ENCODE results near the gene FIBIN.
"Not testable (repeated sequence)": the region's sequence is repeated elsewhere in the genome, so short reads cannot be mapped to it uniquely, and the experiment has no call there.

FIBIN gene

GRCh38 chr11:26993965-26994457 is at the start of gene FIBIN:
TSS of gene FIBIN (plus strand) at chr11:26994112. CDS start at chr11:26994527, 415 bp downstream.
- no peak for DNase-seq

- DNase-seq, result no peak
Observed at GRCh38 chr11:26944866-26945664, 48.8 kb upstream of the FIBIN start.

GRCh38 chr11:26946257-26946716 is 47.6 kb upstream of the FIBIN start:
- no peak for DNase-seq

- DNase-seq, result no peak
Observed at GRCh38 chr11:26947379-26947844, 46.5 kb upstream of the FIBIN start.

GRCh38 chr11:26947904-26948639 is 45.8 kb upstream of the FIBIN start:
- DNase-seq, result no peak

GRCh38 chr11:26948881-26949280 is 45.0 kb upstream of the FIBIN start:
- no peak for DNase-seq

GRCh38 chr11:26949846-26950245 is 44.1 kb upstream of the FIBIN start:
- no peak for DNase-seq

GRCh38 chr11:26950260-26950719 is 43.6 kb upstream of the FIBIN start:
- DNase-seq, result no peak

GRCh38 chr11:26951809-26952515 is 42.0 kb upstream of the FIBIN start:
- DNase-seq, result no peak

- no peak for DNase-seq
Observed at GRCh38 chr11:26953770-26954392, 40.0 kb upstream of the FIBIN start.

GRCh38 chr11:26958005-26958701 is 35.8 kb upstream of the FIBIN start:
- DNase-seq, result no peak

- DNase-seq, result no peak
Observed at GRCh38 chr11:26958702-26959049, 35.2 kb upstream of the FIBIN start.

- no peak for DNase-seq
Observed at GRCh38 chr11:26960281-26960680, 33.6 kb upstream of the FIBIN start.

- no peak for DNase-seq
Observed at GRCh38 chr11:26963764-26964163, 30.1 kb upstream of the FIBIN start.

- no peak for DNase-seq
Observed at GRCh38 chr11:26964339-26964738, 29.6 kb upstream of the FIBIN start.

- not testable (repeated sequence) for DNase-seq
Observed at GRCh38 chr11:26964847-26965485, 28.9 kb upstream of the FIBIN start.

GRCh38 chr11:26971961-26972360 is 22.0 kb upstream of the FIBIN start:
- no peak for DNase-seq

GRCh38 chr11:26974069-26974783 is 19.7 kb upstream of the FIBIN start:
- no peak for DNase-seq

GRCh38 chr11:26974996-26975395 is 18.9 kb upstream of the FIBIN start:
- DNase-seq, result no peak

- no peak for DNase-seq
Observed at GRCh38 chr11:26976389-26976788, 17.5 kb upstream of the FIBIN start.

GRCh38 chr11:26977209-26977608 is 16.7 kb upstream of the FIBIN start:
- not testable (repeated sequence) for DNase-seq

Data from NCI-H1417 treated with DMSO at 0.1 percent for 48 hours (cell line).